Smooth muscle cell (in vitro differentiated cells): Measurements from ENCODE around the gene FHL2. TPM values are rescaled to one million over a fixed set of nuclear protein-coding genes. Genes with fewer than 3 reads are reported as not detected.

Experiments used
- DNase-seq: peaks from one replicate; lab custom pipeline; 2025; ENCODE audit not compliant: unreplicated experiment; lab: John Stamatoyannopoulos, UW
- H2AFZ ChIP-seq: fragments of 200-600 bp; sonication (generic); 2 replicates; pipeline ENCODE4 v1.6.0; 2016; ENCODE audit warnings: antibody characterized with exemption, low read depth, mild to moderate bottlenecking
- H3F3A ChIP-seq: fragments of 200-600 bp; sonication (generic); 2 replicates; pipeline ENCODE4 v1.6.0; 2017; ENCODE audit warnings: antibody characterized with exemption, low read depth
- H3K27ac ChIP-seq: fragments of 200-600 bp; sonication (generic); 2 replicates; pipeline ENCODE4 v1.5.1; 2016; ENCODE audit warnings: low read depth, mild to moderate bottlenecking
- H3K27me3 ChIP-seq: fragments of 200-600 bp; sonication (generic); 2 replicates; pipeline ENCODE4 v1.6.1; 2016; ENCODE audit warnings: low read depth, mild to moderate bottlenecking
- H3K36me3 ChIP-seq: fragments of 200-600 bp; sonication (generic); 2 replicates; pipeline ENCODE4 v1.5.1; 2016; ENCODE audit warnings: low read depth
- H3K4me1 ChIP-seq: fragments of 200-600 bp; sonication (generic); 2 replicates; pipeline ENCODE4 v1.5.1; 2016; ENCODE audit warnings: low read depth
- H3K4me2 ChIP-seq: fragments of 200-600 bp; sonication (generic); 2 replicates; pipeline ENCODE4 v1.6.0; 2016; ENCODE audit warnings: mild to moderate bottlenecking
- H3K4me3 ChIP-seq: fragments of 200-600 bp; sonication (generic); 2 replicates; pipeline ENCODE4 v1.5.1; 2016; ENCODE audit warnings: mild to moderate bottlenecking
- H3K79me2 ChIP-seq: fragments of 200-600 bp; sonication (generic); 2 replicates; pipeline ENCODE4 v1.6.0; 2016; ENCODE audit warnings: low read depth, mild to moderate bottlenecking
- H3K9ac ChIP-seq: fragments of 200-600 bp; sonication (generic); 2 replicates; pipeline ENCODE4 v1.6.0; 2016; ENCODE audit warnings: low read depth
- H3K9me3 ChIP-seq: fragments of 200-600 bp; sonication (generic); replicated peaks from 2 replicates; pipeline ENCODE4 v1.5.1; 2016; ENCODE audit warnings: low read depth
- H4K20me1 ChIP-seq: fragments of 200-600 bp; sonication (generic); 2 replicates; pipeline ENCODE4 v1.6.0; 2016; ENCODE audit warnings: low read depth
- WGBS: methylation state at CpG from one replicate; pipeline ENCODE4 v1.1.7; 2016; ENCODE audit warnings: low lambda C conversion rate; 5-methylcytosine and 5-hydroxymethylcytosine counted together
- polyA plus RNA-seq: library from polyadenylated mRNA; unstranded; fragments of >200 nt; fragmentation: Nextera tagmentation; extraction: Ambion mirVana; gene quantifications from 2 replicates; pipeline ENCODE4 v1.2.1, GENCODE V29; 2016
- total RNA-seq: library from RNA; depleted of rRNA; stranded (reverse); fragments of >200 nt; gene quantifications from 2 replicates; pipeline ENCODE4 v1.2.3, GENCODE V29; 2014
- TF ChIP-seq, protein P1 (sequence below): fragments of 200-600 bp; sonication (generic); IDR thresholded peaks from 2 replicates; pipeline ENCODE4 v1.5.1; 2017; ENCODE audit warnings: borderline replicate concordance, mild to moderate bottlenecking, antibody characterized with exemption; ENCODE audit not compliant: insufficient read depth, poor library complexity, severe bottlenecking

Gene FHL2
- total and polyA plus RNA-seq, 2 experiments from 2014 or later, result 64.1 to 98.0 TPM

DNA sequence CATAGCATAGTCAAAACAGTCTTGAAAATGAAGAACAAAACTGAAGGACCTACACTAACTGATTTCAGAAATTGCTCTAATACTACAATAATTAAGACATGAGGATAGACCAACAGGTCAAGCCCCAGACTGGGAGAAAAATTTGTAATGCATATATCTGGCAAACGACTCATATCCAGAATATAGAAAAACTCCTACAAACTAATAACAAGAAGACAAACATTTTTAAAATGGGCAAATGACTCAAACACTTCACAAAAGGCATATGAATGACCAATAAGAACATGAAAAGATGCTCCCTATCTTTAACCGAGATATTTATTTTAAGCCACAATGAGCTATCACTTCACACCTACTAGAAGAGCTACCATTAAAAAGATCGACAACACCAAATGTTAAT lies 83.5 kb downstream of the FHL2 start:
- Histone ChIP-seq H3K4me2 (no peak overlapping the region), H2AFZ (no peak overlapping the region), H3K27me3 (no peaks in the 10 kb centered on the region), H3F3A (peaks cover 4% of the 10 kb centered on the region), H3K9ac (no peak overlapping the region), H4K20me1 (peaks cover 64% of the 10 kb centered on the region), H3K4me3 (no peak overlapping the region), H3K36me3 (no peaks in the 10 kb centered on the region), H3K27ac (no peak overlapping the region), H3K4me1 (no peaks in the 10 kb centered on the region), H3K9me3 (no peaks in the 10 kb centered on the region), H3K79me2 (peaks cover 85% of the 10 kb centered on the region)
- WGBS, result 90% methylated on average over 3 of the region's 3 CpGs
- no peak for DNase-seq
- TF ChIP-seq, protein P1, sequence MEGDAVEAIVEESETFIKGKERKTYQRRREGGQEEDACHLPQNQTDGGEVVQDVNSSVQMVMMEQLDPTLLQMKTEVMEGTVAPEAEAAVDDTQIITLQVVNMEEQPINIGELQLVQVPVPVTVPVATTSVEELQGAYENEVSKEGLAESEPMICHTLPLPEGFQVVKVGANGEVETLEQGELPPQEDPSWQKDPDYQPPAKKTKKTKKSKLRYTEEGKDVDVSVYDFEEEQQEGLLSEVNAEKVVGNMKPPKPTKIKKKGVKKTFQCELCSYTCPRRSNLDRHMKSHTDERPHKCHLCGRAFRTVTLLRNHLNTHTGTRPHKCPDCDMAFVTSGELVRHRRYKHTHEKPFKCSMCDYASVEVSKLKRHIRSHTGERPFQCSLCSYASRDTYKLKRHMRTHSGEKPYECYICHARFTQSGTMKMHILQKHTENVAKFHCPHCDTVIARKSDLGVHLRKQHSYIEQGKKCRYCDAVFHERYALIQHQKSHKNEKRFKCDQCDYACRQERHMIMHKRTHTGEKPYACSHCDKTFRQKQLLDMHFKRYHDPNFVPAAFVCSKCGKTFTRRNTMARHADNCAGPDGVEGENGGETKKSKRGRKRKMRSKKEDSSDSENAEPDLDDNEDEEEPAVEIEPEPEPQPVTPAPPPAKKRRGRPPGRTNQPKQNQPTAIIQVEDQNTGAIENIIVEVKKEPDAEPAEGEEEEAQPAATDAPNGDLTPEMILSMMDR, result no peak

DNA sequence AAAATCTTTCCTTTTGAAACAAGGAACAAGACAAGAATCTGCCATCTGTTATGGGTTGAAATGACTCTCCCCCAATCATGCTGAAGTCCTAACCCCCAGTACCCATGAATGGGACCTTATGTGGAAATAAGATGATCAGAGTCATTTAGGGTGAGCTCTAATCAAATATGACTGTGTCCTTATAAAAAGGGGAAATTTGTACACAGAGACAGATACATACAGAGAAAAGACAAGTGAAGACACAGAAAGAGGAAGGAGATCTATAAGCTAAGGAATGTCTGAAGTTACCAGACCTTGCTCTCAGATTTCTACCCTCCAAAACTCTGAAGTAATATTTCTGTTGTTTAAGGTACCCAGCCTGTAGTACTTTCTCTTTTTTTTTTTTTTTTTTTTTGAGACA lies 85.0 kb downstream of the FHL2 start:
- peaks cover 80% of the 10 kb centered on the region for H3K79me2 ChIP-seq
- H3K27me3 ChIP-seq, result no peaks in the 10 kb centered on the region
- no peaks in the 10 kb centered on the region for H3K36me3 ChIP-seq
- no peak overlapping the region for H3K4me3 ChIP-seq
- peaks cover 6% of the 10 kb centered on the region for H3F3A ChIP-seq
- H4K20me1 ChIP-seq, result peaks cover 66% of the 10 kb centered on the region
- no peak overlapping the region for H3K9ac ChIP-seq
- H3K4me1 ChIP-seq, result no peaks in the 10 kb centered on the region
- H2AFZ ChIP-seq, result no peak overlapping the region
- H3K4me2 ChIP-seq, result no peak overlapping the region
- DNase-seq, result no peak
- no peak overlapping the region for H3K27ac ChIP-seq
- H3K9me3 ChIP-seq, result no peaks in the 10 kb centered on the region
- TF ChIP-seq, protein P1, result no peak

Other genes starting within 250 kb of the FHL2 start
- not detected in 2 replicates for gene GPR45, start 157.3 kb downstream of the FHL2 start, total RNA-seq
- gene GPR45, start 157.3 kb downstream of the FHL2 start, polyA plus RNA-seq, result not detected in 2 replicates
- 10.5 and 11.8 TPM in 2 replicates for gene TGFBRAP1, start 69.3 kb downstream of the FHL2 start, total RNA-seq
- gene TGFBRAP1, start 69.3 kb downstream of the FHL2 start, polyA plus RNA-seq, result 8.9 and 14.5 TPM in 2 replicates
- 23.2 and 37.7 TPM in 2 replicates for gene C2orf49, start 61.5 kb downstream of the FHL2 start, total RNA-seq
- gene C2orf49, start 61.5 kb downstream of the FHL2 start, polyA plus RNA-seq, result 17.9 and 18.8 TPM in 2 replicates